ENCODE measurements around the gene REEP5. TPM values are rescaled to one million over a fixed set of nuclear protein-coding genes. Genes with fewer than 3 reads are reported as not detected.
A peak's percentile ranks its signal among the peaks of the same experiment; 100 is the strongest.

The REEP5 gene
- total and polyA plus RNA-seq, 9 of the 15 experiments (the other 6 are each of a cell fraction or from before 2014, with no cell fraction given), result 14.7 to 102 (median 36.0) TPM

DNA sequence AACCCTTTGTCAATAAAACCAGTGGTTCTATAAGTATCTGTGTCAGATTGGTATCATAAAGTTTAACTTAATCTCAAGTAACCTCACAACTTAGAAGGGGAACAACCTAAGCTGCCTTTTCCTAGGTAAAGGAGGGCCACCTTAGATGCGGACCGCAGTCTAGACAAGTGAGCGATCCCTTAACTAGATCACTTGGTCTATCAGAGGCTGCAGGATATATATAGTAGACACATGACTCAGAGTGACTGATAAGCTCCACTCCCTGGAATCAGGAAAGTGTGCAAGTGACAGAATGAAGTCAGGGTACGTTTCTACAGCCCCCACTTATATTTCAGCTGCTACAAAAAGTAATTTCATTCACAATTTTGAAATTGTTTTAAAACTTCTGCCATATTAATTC lies 7.4 kb downstream of the REEP5 start (continued):
- no peak for TF ChIP-seq POU5F1 (IDR thresholded peaks at IDR 0.05; ENCODE audit: borderline replicate concordance, low read depth, low read length, partially characterized antibody)
- no peak for TF ChIP-seq ZEB2 (IDR thresholded peaks at IDR 0.05)
- no peak for TF ChIP-seq DACH1 (IDR thresholded peaks at IDR 0.05; ENCODE audit: partially characterized antibody)
- no peak for TF ChIP-seq HMGN3 (IDR thresholded peaks at IDR 0.05; ENCODE audit: borderline replicate concordance, extremely low read depth, insufficient read length, low read depth, low read length)
- no peak for TF ChIP-seq ZNF655 (CRISPR knock-in tag; IDR thresholded peaks at IDR 0.05)
- TF ChIP-seq, protein P1, sequence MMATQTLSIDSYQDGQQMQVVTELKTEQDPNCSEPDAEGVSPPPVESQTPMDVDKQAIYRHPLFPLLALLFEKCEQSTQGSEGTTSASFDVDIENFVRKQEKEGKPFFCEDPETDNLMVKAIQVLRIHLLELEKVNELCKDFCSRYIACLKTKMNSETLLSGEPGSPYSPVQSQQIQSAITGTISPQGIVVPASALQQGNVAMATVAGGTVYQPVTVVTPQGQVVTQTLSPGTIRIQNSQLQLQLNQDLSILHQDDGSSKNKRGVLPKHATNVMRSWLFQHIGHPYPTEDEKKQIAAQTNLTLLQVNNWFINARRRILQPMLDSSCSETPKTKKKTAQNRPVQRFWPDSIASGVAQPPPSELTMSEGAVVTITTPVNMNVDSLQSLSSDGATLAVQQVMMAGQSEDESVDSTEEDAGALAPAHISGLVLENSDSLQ (IDR thresholded peaks at IDR 0.05), result no peak
- no peak for TF ChIP-seq IFI16 (CRISPR knock-in tag; IDR thresholded peaks at IDR 0.05)
- no peak for TF ChIP-seq ETV5 (CRISPR knock-in tag; IDR thresholded peaks at IDR 0.05; ENCODE audit: low read depth)
- TF ChIP-seq ZNF79 (CRISPR knock-in tag; IDR thresholded peaks at IDR 0.05; ENCODE audit: low read depth), result no peak
- no peak for TF ChIP-seq DIDO1 (tag; IDR thresholded peaks at IDR 0.05; ENCODE audit: low read depth)
- TF ChIP-seq NFYB (IDR thresholded peaks at IDR 0.05; ENCODE audit: extremely low read depth, insufficient read length), result no peak
- no peak for TF ChIP-seq WHSC1 (IDR thresholded peaks at IDR 0.05; ENCODE audit: low read length)
- TF ChIP-seq NELFE (IDR thresholded peaks at IDR 0.05; ENCODE audit: insufficient read depth, insufficient read length), result no peak
- TF ChIP-seq SMAD2 (IDR thresholded peaks at IDR 0.05; ENCODE audit: low read depth, low read length), result no peak
- TF ChIP-seq, protein P2, sequence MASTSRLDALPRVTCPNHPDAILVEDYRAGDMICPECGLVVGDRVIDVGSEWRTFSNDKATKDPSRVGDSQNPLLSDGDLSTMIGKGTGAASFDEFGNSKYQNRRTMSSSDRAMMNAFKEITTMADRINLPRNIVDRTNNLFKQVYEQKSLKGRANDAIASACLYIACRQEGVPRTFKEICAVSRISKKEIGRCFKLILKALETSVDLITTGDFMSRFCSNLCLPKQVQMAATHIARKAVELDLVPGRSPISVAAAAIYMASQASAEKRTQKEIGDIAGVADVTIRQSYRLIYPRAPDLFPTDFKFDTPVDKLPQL (IDR thresholded peaks at IDR 0.05; ENCODE audit: extremely low read depth, insufficient read length), result no peak
- TF ChIP-seq SREBF2 (CRISPR knock-in tag; IDR thresholded peaks at IDR 0.05), result no peak
- no peak for TF ChIP-seq MBD2 (IDR thresholded peaks at IDR 0.05; ENCODE audit: borderline replicate concordance, low read depth)
- no peak for TF ChIP-seq CREB3 (tag; conservative IDR thresholded peaks at IDR 0.05; ENCODE audit: low read depth)
- TF ChIP-seq SMARCE1 (IDR thresholded peaks at IDR 0.05), result peak; percentile 62; the same call in 1 of the 2 replicates
- TF ChIP-seq, protein P3, sequence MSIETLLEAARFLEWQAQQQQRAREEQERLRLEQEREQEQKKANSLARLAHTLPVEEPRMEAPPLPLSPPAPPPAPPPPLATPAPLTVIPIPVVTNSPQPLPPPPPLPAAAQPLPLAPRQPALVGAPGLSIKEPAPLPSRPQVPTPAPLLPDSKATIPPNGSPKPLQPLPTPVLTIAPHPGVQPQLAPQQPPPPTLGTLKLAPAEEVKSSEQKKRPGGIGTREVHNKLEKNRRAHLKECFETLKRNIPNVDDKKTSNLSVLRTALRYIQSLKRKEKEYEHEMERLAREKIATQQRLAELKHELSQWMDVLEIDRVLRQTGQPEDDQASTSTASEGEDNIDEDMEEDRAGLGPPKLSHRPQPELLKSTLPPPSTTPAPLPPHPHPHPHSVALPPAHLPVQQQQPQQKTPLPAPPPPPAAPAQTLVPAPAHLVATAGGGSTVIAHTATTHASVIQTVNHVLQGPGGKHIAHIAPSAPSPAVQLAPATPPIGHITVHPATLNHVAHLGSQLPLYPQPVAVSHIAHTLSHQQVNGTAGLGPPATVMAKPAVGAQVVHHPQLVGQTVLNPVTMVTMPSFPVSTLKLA (conservative IDR thresholded peaks at IDR 0.05), result no peak
- TF ChIP-seq SIX5 (IDR thresholded peaks at IDR 0.05; ENCODE audit: borderline replicate concordance in 1 of 2, insufficient read depth in 1 of 2, low read depth in 1 of 2, low read length in 2 of 2), result no peak
- no peak for TF ChIP-seq DEAF1 (CRISPR knock-in tag; IDR thresholded peaks at IDR 0.05)
